ENCODE results near the gene CDKL5.

Gene CDKL5

DNA sequence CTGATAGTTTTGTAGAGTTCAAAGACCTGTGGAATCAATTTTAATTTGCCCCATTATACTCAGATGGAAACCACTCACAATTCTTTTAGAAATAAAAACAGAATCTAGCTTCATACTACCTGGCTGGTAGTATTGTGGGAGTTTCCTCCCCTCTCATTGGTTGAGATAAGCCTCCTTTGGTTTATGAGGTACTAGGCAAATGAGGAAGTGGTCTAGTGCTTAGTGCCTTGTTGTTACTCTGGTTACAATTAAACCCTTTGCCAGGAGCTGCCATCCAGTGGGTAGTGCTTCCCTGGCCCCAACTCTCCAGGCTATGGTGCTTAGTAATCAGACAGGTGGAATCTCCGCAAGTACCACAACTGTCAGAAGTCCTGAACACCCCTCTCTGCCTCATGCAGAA, 118.3 kb downstream of the CDKL5 start:
- no peaks in the 10 kb centered on the region for H3K27me3 Mint-ChIP-seq (ENCODE audit: low read depth, poor library complexity)
- no peak for DNase-seq
- peaks cover 60% of the 10 kb centered on the region for H3K9me3 Mint-ChIP-seq
- no peak overlapping the region for H3K27ac Mint-ChIP-seq
- no peaks in the 10 kb centered on the region for H3K4me1 Mint-ChIP-seq
- peaks cover 4% of the 10 kb centered on the region for H3K36me3 Mint-ChIP-seq (ENCODE audit: low read depth)
- no peak overlapping the region for H3K4me3 Mint-ChIP-seq
- TF ChIP-seq, protein P1, sequence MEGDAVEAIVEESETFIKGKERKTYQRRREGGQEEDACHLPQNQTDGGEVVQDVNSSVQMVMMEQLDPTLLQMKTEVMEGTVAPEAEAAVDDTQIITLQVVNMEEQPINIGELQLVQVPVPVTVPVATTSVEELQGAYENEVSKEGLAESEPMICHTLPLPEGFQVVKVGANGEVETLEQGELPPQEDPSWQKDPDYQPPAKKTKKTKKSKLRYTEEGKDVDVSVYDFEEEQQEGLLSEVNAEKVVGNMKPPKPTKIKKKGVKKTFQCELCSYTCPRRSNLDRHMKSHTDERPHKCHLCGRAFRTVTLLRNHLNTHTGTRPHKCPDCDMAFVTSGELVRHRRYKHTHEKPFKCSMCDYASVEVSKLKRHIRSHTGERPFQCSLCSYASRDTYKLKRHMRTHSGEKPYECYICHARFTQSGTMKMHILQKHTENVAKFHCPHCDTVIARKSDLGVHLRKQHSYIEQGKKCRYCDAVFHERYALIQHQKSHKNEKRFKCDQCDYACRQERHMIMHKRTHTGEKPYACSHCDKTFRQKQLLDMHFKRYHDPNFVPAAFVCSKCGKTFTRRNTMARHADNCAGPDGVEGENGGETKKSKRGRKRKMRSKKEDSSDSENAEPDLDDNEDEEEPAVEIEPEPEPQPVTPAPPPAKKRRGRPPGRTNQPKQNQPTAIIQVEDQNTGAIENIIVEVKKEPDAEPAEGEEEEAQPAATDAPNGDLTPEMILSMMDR (IDR thresholded peaks at IDR 0.05): no peak

GRCh38 chrX:18545771-18546170, 120.4 kb downstream of the CDKL5 start:
- TF ChIP-seq, protein P1 (IDR thresholded peaks at IDR 0.05): no peak
- DNase-seq: no peak
- H3K27me3 Mint-ChIP-seq (ENCODE audit: low read depth, poor library complexity): no peaks in the 10 kb centered on the region
- H3K9me3 Mint-ChIP-seq: peaks cover 41% of the 10 kb centered on the region
- H3K4me3 Mint-ChIP-seq: no peak overlapping the region
- H3K36me3 Mint-ChIP-seq (ENCODE audit: low read depth): no peaks in the 10 kb centered on the region
- H3K4me1 Mint-ChIP-seq: no peaks in the 10 kb centered on the region
- H3K27ac Mint-ChIP-seq: no peak overlapping the region

GRCh38 chrX:18548996-18549395, 123.6 kb downstream of the CDKL5 start:
- H3K4me1 Mint-ChIP-seq: no peaks in the 10 kb centered on the region
- no peaks in the 10 kb centered on the region for H3K27me3 Mint-ChIP-seq (ENCODE audit: low read depth, poor library complexity)
- no peaks in the 10 kb centered on the region for H3K36me3 Mint-ChIP-seq (ENCODE audit: low read depth)
- H3K9me3 Mint-ChIP-seq: peaks cover 36% of the 10 kb centered on the region
- TF ChIP-seq, protein P1 (IDR thresholded peaks at IDR 0.05): no peak
- H3K27ac Mint-ChIP-seq: no peak overlapping the region
- DNase-seq: no peak
- no peak overlapping the region for H3K4me3 Mint-ChIP-seq

- H3K27ac Mint-ChIP-seq: no peak overlapping the region
- H3K36me3 Mint-ChIP-seq (ENCODE audit: low read depth): no peaks in the 10 kb centered on the region
These were observed 124.2 kb downstream of the CDKL5 start for GRCh38 chrX:18549643-18550042.

GRCh38 chrX:18557879-18558278, 132.5 kb downstream of the CDKL5 start:
- no peaks in the 10 kb centered on the region for H3K36me3 Mint-ChIP-seq (ENCODE audit: low read depth)
- no peak overlapping the region for H3K27ac Mint-ChIP-seq
- DNase-seq: no peak
- no peaks in the 10 kb centered on the region for H3K4me1 Mint-ChIP-seq
- H3K27me3 Mint-ChIP-seq (ENCODE audit: low read depth, poor library complexity): no peaks in the 10 kb centered on the region
- peaks cover 29% of the 10 kb centered on the region for H3K9me3 Mint-ChIP-seq
- TF ChIP-seq, protein P1 (IDR thresholded peaks at IDR 0.05): no peak
- H3K4me3 Mint-ChIP-seq: no peak overlapping the region

More at GRCh38 chrX:18549643-18550042, 124.2 kb downstream of the CDKL5 start:
- DNase-seq: no peak
- H3K27me3 Mint-ChIP-seq (ENCODE audit: low read depth, poor library complexity): no peaks in the 10 kb centered on the region
- no peak overlapping the region for H3K4me3 Mint-ChIP-seq
- peaks cover 36% of the 10 kb centered on the region for H3K9me3 Mint-ChIP-seq
- TF ChIP-seq, protein P1 (IDR thresholded peaks at IDR 0.05): no peak
- no peaks in the 10 kb centered on the region for H3K4me1 Mint-ChIP-seq

DNA sequence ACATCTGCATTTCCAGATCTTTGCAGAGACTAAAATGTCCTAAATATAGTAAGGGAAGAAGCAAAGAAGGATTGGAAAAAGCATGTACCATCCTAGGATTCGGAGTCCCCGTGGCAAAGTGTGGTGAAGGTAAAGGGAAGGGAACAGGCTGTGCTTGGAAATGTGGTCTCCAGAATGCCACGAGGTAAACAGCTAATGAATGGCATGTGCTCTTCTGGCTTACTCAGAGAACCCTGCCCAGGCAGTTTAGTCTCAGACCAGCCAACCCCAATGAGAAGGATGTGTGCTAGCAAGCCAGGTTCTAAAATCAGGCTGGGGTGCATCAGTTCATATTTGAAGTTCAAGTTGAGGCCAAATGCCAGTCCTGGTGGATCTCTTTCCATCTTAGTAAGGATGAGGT, 133.4 kb downstream of the CDKL5 start:
- Mint-ChIP-seq H3K27me3 (ENCODE audit: low read depth, poor library complexity) (no peaks in the 10 kb centered on the region), H3K36me3 (ENCODE audit: low read depth) (no peaks in the 10 kb centered on the region), H3K9me3 (peaks cover 21% of the 10 kb centered on the region), H3K4me3 (no peak overlapping the region), H3K4me1 (no peaks in the 10 kb centered on the region), H3K27ac (no peak overlapping the region)
- TF ChIP-seq, protein P1 (IDR thresholded peaks at IDR 0.05): no peak
- DNase-seq: no peak

All from nephron progenitor cell (in vitro differentiated cells).